GM19463 (cell line): ENCODE measurements around the gene ZNF333.
"Not testable (repeated sequence)": the region's sequence is repeated elsewhere in the genome, so short reads cannot be mapped to it uniquely, and the experiment has no call there.

Source experiments
- ATAC-seq: cut with Tn5 transposase; IDR thresholded peaks from one replicate; pipeline ENCODE4 v1.9.1; 2021; ENCODE audit warnings: mild to moderate bottlenecking, moderate library complexity; ENCODE audit not compliant: unreplicated experiment

ZNF333 gene

DNA sequence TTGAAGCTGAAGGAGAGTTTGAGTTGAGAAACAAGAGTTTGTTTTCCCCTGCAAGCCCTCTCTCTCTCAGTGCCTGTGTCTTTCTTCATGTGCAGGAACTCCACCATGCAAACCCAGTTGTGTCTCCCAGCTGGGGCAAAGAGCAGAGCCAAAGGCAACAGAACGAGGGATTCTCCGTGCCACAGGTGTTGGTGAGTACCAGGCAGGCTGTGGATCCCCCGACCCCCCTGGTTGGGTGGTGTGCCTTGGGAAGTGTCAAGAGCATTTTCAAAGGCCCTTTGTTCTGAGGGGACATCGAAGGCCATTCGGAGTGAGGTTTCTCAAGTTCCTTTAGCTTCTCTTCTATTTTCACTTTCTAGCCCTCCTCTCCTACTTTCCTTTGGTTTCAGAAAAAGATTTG lies 5.6 kb downstream of the ZNF333 start:
- ATAC-seq, result no peak

GRCh38 chr19:14699641-14700040 lies 9.8 kb downstream of the ZNF333 start:
- ATAC-seq, result no peak

DNA sequence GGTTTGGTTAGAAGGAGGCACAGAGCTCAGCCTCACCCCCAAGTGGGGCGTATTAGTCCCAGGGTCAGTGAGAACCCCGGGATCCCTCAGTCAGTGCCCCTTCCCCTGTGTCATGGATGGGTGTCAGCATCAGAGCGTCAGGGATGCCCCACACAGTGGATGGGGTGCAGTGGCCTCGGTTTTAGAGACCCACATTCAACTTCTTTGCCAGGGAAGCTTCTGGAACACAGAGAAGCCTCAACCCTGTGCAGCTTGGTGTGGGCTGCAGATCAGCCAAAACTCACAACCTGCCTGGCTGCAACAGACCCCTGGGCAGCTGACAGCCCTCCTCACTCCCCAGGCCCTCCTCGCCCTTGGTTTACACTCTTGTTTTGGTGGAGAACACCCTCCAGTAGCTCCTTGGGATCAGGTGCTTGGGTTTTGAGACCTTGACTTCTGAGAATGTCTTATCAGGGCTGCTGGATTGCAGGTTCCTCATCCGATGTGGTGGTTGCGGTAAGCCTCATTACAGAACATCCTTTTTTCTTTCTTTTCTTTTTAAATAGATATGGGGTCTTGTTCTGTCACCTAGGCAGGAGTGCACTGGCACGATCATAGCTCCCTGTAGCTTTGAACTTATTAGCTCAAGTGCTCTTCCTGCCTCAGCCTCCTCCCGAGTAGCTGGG lies 11.0 kb downstream of the ZNF333 start:
- ATAC-seq, result no peak

GRCh38 chr19:14703833-14704232 lies 14.0 kb downstream of the ZNF333 start:
- no peak for ATAC-seq

- no peak for ATAC-seq
These were observed 14.6 kb downstream of the ZNF333 start for GRCh38 chr19:14704450-14704849.

DNA sequence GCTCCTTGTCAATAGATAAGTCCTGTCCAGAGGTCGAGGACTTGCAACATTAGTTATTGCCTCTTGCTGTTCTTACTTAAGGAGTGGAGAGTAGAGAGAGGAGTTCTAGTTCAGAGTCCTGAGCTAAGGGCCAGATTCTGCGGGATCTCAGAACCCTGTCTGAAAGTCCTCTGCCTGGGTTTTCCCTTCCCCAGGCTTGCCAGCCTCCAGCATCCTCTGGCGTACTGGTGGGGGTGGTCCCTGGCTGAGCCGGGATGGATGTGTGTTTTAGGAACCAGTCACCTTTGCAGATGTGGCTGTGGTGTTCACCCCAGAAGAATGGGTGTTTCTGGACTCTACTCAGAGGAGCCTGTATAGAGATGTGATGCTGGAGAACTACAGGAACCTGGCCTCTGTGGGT lies 26.0 kb downstream of the ZNF333 start:
- ATAC-seq, result no peak

DNA sequence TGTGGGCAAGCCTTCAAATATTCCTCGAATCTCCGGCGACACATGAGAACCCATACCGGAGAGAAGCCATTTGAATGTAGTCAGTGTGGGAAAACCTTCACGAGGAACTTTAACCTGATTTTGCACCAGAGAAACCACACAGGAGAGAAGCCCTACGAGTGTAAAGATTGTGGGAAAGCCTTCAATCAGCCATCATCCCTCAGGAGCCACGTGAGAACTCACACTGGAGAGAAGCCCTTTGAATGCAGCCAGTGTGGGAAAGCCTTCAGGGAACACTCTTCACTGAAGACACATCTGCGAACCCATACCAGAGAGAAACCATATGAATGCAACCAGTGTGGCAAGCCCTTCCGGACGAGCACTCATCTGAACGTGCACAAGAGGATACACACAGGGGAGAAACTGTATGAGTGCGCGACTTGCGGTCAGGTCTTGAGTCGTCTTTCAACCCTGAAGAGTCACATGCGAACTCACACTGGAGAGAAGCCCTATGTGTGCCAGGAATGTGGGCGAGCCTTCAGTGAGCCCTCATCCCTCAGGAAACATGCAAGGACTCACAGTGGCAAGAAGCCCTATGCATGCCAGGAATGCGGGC lies 28.8 kb downstream of the ZNF333 start:
- no peak for ATAC-seq

DNA sequence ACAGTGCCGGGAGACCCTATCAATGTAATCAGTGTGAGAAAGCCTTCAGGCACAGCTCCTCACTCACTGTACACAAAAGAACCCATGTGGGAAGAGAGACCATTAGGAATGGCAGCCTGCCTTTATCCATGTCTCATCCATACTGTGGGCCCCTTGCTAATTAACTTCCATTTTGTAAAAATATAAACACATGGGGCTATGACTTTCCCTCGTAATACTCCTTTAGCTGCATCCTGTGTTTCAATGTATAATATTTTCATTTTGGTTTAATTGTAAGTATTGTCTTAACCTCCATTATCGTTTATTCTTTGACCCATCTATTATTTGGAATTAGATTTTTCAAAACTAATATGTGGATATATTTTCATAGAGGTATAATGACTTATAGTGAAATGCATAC lies 29.3 kb downstream of the ZNF333 start:
- no peak for ATAC-seq

GRCh38 chr19:14722127-14722526 lies 32.3 kb downstream of the ZNF333 start:
- no peak for ATAC-seq

- ATAC-seq, result no peak
These were observed 38.7 kb downstream of the ZNF333 start for GRCh38 chr19:14728595-14728994.

DNA sequence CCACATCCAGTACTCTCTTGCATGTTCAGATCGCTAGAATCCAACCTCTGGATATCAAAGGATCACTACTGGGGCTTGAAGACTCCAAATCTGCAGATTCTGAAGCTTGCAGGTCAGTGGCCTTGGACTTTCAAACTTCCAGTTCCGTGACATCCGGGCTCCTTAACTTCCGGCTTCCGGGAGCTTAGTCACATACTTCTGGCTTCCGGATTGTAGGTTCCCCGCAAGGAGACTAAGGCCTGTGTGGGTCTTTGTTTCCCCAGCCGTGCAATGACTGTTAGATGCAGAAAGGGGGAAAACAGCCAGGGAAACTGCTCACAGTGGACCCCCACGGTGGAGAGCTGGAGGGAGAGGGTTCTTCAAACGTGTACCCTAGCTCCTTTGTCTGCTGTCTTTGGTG lies 41.4 kb downstream of the ZNF333 start:
- no peak for ATAC-seq

DNA sequence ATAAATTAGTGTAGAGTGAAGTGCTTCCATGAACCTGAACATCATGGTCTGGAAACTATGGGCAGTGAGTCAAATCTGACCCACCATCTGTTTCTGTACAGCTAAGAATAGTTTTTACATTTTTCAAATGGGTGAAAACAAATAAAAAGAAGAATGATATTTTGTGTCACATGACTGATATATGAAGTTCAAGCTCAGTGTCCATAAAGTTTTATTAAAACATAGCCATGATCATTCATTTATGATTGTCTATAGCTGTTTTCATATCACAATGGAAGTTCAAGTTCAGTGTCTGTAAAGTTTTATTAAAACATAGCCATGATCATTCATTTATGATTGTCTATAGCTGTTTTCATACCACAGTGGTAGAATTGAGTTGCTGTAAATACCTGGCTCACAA lies 42.7 kb downstream of the ZNF333 start:
- no peak for ATAC-seq

DNA sequence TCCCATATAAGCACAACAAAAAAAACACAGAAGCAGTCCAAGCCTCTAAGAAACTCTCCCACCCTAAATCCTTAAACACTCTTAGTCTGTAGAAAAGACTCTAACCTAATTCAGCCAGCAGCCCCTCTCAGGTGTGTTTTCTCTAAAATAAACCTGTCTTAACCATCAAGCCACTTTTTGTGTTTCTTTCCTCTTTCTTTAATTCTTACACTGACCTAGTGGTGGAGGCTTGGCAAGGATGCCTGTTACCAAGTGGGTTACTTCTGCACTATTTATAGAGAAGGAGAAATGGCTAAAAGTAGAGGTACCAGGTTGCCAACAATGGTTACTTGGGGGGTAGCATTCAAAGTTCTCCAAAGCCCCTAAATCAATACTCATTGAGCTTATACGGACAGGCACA lies 43.7 kb downstream of the ZNF333 start:
- no peak for ATAC-seq

DNA sequence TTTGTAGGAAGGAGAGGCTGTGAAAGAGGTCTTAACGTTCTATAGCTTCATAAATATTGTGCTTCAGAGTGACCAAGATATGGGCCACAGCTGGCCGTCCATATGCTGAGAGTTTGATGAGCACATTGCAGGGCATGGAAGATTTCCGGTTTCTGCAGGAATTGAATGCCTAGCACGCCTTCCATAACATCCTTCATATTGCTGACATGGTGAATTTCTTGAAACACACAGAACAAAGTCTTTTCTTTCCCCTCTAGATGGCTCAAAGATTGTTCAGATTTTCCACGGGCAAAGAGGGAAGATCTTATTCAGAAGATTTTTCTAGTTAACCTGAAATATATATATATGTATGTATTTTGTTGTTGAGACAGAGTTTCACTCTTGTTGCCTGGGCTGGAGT lies 46.1 kb downstream of the ZNF333 start:
- ATAC-seq, result no peak

- no peak for ATAC-seq
These were observed 57.0 kb downstream of the ZNF333 start for GRCh38 chr19:14746886-14747285.

DNA sequence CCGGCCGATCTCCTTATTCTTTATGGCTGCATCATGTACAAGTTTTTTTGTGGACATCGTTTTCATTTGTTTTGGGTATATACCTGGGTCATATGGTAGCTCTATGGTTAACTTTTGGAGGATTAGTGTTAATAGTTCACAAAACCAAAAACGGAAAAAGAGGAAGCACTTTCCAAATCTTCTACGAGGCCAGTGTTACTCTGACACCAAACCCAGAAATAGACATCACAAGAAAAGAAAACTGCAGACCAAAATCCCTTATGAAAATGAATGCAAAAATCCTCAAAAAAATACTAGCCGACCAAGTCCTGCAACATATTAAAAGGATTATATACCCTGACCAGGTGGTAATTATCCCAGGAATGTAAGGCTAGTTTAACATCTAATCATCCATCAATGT lies 58.8 kb downstream of the ZNF333 start:
- ATAC-seq, result no peak

GRCh38 chr19:14758816-14759215 lies 69.0 kb downstream of the ZNF333 start:
- ATAC-seq, result no peak

DNA sequence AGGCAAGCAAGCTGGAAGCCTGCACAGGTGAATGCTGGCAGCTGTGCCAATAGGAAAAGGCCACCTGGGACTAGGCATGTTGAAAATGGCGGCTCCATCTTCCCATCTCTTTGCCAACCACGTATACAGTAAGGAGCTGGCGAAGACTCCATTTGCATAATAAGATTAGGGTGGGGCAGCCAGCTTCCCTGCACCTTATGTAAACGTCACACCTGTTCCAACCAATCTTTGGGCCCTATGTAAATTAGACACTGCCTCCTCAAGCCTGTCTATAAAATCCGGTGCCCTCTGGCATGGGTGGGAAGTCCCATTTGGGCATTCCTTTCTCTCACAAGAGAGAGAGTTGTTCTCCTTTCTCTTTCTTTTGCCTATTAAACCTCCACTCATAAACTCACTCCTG lies 71.8 kb downstream of the ZNF333 start:
- no peak for ATAC-seq

GRCh38 chr19:14762111-14762510 lies 72.3 kb downstream of the ZNF333 start:
- ATAC-seq, result no peak

DNA sequence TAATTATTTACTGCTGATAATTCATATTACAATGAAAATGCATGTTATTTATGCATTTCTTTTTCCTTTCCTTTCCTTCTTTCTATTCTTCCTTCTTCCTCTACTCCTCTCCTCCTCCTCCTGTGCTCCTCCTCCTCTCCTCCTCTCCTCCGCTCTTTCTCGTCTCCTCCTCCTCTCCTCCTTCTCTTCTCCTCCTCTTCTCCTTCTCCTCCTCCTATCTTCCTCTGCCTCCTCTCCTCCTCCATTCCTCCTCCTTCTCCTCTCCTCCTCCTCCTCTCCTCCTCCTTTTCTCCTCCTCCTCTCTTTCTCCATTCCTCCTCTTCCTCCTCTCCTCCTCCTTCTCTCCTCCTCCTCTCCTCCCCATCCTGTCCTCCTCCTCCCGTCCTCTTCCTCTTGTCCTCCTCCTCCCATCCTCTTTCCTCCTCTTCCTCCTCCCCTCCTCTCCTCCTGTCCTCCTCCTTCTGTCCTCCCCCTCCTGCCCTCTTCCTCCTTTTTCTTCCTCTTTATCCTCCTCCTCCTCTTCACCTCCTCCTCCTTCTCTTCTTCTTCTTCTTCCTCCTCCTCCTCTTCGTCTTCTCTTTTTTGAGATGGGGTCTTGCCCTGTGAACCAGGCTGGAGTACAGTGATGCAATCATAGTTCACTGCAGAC lies 73.8 kb downstream of the ZNF333 start:
- ATAC-seq, result no peak

- no peak for ATAC-seq
These were observed 74.6 kb downstream of the ZNF333 start for GRCh38 chr19:14764401-14764800.

GRCh38 chr19:14765403-14765802 lies 75.6 kb downstream of the ZNF333 start:
- not testable (repeated sequence) for ATAC-seq
